ENCODE measurements around the gene NANOS2. TPM values are rescaled to one million over a fixed set of nuclear protein-coding genes. Genes with fewer than 3 reads are reported as not detected.

NANOS2 gene
- total and polyA plus RNA-seq, 2 of the 13 experiments (the other 11 are each of a cell fraction or from before 2014, with no cell fraction given), result not detected

DNA sequence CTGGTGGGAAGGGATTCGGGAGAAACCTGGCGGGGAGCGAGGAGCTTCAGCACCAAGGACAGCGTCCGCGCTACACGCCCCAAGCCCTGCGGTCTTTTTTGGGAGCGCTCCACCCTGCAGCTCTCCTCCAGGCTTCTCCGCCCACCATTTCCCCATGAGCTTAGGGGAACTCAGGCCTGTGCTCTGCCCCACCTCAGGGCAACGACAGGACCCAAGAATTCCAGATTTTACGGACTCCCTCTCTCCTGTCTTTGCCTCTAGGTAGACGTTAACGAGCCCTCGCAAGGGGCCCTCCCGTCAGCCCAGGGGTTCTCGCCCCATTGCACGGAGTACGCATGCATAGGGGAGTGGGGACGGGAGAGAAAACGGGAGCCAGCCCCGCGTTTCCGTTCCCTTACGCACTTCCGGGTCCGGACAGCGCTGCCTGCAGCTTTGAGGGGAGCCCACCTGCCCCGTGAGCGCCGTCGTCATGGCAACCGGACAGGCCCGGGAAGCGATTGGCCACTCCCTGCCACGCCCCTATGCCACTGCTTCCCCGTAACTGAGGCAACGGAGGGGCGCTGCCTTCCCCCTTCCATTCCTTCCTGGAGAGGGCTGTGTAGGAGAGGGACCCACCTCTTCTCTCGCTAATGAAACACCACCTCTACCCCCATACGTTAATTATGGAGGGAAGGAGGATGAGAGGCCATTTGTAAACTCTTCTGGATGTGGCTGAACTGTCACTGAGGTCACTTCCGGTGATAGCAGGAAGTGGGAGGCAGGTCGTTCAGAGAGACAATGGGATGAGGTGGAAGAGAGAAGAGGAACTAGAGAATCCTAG lies 38.3 kb upstream of the NANOS2 start (continued):
- TF ChIP-seq KLF6 (CRISPR knock-in tag; IDR thresholded peaks at IDR 0.05) (peak; percentile 94), ZNF616 (CRISPR knock-in tag; IDR thresholded peaks at IDR 0.05; ENCODE audit: low read depth) (no peak), CHD2 (IDR thresholded peaks at IDR 0.05; ENCODE audit: low read depth, low read length) (no peak), EHMT2 (IDR thresholded peaks at IDR 0.05; ENCODE audit: borderline replicate concordance, low read depth, low read length) (peak; percentile 77), AHR (CRISPR knock-in tag; IDR thresholded peaks at IDR 0.05) (0 out of 2 replicates have a peak, but pooled peaks have one; percentile 36), ZNF296 (CRISPR knock-in tag; conservative IDR thresholded peaks at IDR 0.05) (no peak), PHF20 (CRISPR knock-in tag; IDR thresholded peaks at IDR 0.05) (no peak), SRF (IDR thresholded peaks at IDR 0.05; ENCODE audit: low read depth, low read length) (no peak), HNRNPL (IDR thresholded peaks at IDR 0.05; ENCODE audit: low read depth, low read length) (no peak), GABPA (IDR thresholded peaks at IDR 0.05; ENCODE audit: low read depth, low read length) (peak; percentile 22; the same call in 1 of the 2 replicates), GABPA (CRISPR knock-in tag; IDR thresholded peaks at IDR 0.05; ENCODE audit: low read depth) (peak; percentile 55; the same call in 1 of the 2 replicates), ZNF232 (CRISPR knock-in tag; IDR thresholded peaks at IDR 0.05; ENCODE audit: borderline replicate concordance) (peak; percentile 92), KMT2B (CRISPR knock-in tag; IDR thresholded peaks at IDR 0.05) (peak; percentile 37; the same call in 1 of the 2 replicates), RARG (CRISPR knock-in tag; IDR thresholded peaks at IDR 0.05; ENCODE audit: low read depth) (no peak), ZMAT3 (CRISPR knock-in tag; conservative IDR thresholded peaks at IDR 0.05) (peak; percentile 83), SP5 (CRISPR knock-in tag; IDR thresholded peaks at IDR 0.05; ENCODE audit: borderline replicate concordance, low read depth) (no peak), NKX3-1 (CRISPR knock-in tag; IDR thresholded peaks at IDR 0.05) (no peak)
- TF ChIP-seq, protein P1, sequence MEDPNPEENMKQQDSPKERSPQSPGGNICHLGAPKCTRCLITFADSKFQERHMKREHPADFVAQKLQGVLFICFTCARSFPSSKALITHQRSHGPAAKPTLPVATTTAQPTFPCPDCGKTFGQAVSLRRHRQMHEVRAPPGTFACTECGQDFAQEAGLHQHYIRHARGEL (CRISPR knock-in tag; IDR thresholded peaks at IDR 0.05), result no peak
- TF ChIP-seq, protein P2, sequence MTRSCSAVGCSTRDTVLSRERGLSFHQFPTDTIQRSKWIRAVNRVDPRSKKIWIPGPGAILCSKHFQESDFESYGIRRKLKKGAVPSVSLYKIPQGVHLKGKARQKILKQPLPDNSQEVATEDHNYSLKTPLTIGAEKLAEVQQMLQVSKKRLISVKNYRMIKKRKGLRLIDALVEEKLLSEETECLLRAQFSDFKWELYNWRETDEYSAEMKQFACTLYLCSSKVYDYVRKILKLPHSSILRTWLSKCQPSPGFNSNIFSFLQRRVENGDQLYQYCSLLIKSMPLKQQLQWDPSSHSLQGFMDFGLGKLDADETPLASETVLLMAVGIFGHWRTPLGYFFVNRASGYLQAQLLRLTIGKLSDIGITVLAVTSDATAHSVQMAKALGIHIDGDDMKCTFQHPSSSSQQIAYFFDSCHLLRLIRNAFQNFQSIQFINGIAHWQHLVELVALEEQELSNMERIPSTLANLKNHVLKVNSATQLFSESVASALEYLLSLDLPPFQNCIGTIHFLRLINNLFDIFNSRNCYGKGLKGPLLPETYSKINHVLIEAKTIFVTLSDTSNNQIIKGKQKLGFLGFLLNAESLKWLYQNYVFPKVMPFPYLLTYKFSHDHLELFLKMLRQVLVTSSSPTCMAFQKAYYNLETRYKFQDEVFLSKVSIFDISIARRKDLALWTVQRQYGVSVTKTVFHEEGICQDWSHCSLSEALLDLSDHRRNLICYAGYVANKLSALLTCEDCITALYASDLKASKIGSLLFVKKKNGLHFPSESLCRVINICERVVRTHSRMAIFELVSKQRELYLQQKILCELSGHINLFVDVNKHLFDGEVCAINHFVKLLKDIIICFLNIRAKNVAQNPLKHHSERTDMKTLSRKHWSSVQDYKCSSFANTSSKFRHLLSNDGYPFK (CRISPR knock-in tag; IDR thresholded peaks at IDR 0.05; ENCODE audit: borderline replicate concordance), result 0 out of 2 replicates have a peak, but pooled peaks have one; percentile 34
- TF ChIP-seq, protein P3, sequence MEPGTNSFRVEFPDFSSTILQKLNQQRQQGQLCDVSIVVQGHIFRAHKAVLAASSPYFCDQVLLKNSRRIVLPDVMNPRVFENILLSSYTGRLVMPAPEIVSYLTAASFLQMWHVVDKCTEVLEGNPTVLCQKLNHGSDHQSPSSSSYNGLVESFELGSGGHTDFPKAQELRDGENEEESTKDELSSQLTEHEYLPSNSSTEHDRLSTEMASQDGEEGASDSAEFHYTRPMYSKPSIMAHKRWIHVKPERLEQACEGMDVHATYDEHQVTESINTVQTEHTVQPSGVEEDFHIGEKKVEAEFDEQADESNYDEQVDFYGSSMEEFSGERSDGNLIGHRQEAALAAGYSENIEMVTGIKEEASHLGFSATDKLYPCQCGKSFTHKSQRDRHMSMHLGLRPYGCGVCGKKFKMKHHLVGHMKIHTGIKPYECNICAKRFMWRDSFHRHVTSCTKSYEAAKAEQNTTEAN (CRISPR knock-in tag; conservative IDR thresholded peaks at IDR 0.05), result 0 out of 2 replicates have a peak, but pooled peaks have one; percentile 37
- TF ChIP-seq, protein P4, sequence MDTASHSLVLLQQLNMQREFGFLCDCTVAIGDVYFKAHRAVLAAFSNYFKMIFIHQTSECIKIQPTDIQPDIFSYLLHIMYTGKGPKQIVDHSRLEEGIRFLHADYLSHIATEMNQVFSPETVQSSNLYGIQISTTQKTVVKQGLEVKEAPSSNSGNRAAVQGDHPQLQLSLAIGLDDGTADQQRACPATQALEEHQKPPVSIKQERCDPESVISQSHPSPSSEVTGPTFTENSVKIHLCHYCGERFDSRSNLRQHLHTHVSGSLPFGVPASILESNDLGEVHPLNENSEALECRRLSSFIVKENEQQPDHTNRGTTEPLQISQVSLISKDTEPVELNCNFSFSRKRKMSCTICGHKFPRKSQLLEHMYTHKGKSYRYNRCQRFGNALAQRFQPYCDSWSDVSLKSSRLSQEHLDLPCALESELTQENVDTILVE (CRISPR knock-in tag; IDR thresholded peaks at IDR 0.05), result 0 out of 2 replicates have a peak, but pooled peaks have one; percentile 46
- TF ChIP-seq, protein P5, sequence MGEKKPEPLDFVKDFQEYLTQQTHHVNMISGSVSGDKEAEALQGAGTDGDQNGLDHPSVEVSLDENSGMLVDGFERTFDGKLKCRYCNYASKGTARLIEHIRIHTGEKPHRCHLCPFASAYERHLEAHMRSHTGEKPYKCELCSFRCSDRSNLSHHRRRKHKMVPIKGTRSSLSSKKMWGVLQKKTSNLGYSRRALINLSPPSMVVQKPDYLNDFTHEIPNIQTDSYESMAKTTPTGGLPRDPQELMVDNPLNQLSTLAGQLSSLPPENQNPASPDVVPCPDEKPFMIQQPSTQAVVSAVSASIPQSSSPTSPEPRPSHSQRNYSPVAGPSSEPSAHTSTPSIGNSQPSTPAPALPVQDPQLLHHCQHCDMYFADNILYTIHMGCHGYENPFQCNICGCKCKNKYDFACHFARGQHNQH (CRISPR knock-in tag; IDR thresholded peaks at IDR 0.05), result peak; percentile 75; the same call in 1 of the 2 replicates

Data from HepG2 (cell line).